Uterine smooth muscle cell (primary cell): Measurements from ENCODE around the gene C11orf87. TPM values are rescaled to one million over a fixed set of nuclear protein-coding genes. Genes with fewer than 3 reads are reported as not detected.

Experiments
- total RNA-seq: library from RNA; depleted of rRNA; stranded (reverse); fragments of >200 nt; gene quantifications from 2 replicates; pipeline ENCODE4 v1.2.3, GENCODE V29; 2014

The C11orf87 gene
- not detected in 2 replicates for total RNA-seq

DNA sequence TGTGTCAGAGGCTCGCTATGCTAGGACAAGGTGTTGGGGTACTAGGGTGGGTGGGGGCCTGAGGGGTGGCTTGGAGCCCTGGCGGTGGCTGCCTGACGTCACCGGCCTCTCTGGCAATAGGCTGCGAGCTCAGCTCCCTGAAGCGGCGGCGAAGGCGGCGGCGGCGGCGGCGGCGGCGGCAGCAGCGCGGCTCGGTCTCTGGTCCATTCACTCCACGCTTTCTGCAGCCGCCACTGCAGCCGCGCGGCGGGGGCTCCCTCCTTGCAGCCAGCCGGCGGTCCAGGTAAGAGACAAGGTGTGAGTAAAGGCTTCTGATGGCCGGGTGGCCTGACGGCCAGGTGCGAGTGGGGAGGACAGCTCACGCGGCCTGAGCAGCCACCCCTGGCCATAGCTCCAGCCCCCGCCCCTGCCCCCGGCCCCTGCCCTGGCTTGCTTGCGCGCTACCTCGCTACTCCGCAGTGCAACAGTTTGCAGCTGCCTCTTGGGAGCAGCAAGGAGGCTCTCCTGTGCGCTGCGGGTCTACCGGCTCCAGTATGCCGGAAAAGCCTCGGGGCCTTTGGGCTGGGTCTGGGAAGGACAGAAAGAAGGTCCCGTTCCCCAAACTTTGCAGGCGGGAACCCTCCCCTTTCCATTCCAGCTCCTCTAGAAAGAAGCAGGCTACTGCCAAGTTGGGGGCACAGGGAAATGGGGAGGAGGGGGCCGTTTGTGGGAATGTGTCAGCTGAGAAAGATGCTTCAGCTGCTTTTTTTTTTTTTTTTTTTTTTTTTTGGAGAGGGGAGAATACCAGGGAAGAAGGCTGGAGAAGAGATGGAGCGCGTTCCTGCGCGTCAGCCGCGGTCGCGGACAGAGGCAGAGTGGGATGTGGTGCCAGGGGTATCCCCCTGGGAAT is at the start of gene C11orf87:
Gene C11orf87, plus strand, starts transcription at position 210 of the 889 bp plus-strand sequence. CDS start 1,444 bp downstream, outside the sequence.

